K562 (cell line): ENCODE data around the gene ELOVL1. TPM values are rescaled to one million over a fixed set of nuclear protein-coding genes. Genes with fewer than 3 reads are reported as not detected.
A peak's percentile ranks its signal among the peaks of the same experiment; 100 is the strongest.

Experiments
- CBFB ChIP-seq: sonication (generic); formaldehyde crosslinking; IDR thresholded peaks from 2 replicates; pipeline ENCODE4 v1.4.0; 2020; ENCODE audit warnings: mild to moderate bottlenecking, missing genetic modification reagents
- CHD7 ChIP-seq: fragments of 200-600 bp; sonication (generic); IDR thresholded peaks from one replicate; pipeline ENCODE4 v1.6.1; 2012; ENCODE audit warnings: mild to moderate bottlenecking, low read depth, low read length, inconsistent platforms
- GABPB2 ChIP-seq: fragments of 250-450 bp; sonication (Bioruptor Pico); conservative IDR thresholded peaks from 2 replicates; pipeline ENCODE4 v1.5.1; 2021; ENCODE audit warnings: mild to moderate bottlenecking
- HDAC2 ChIP-seq: fragments of 450-650 bp; IDR thresholded peaks from 2 replicates; pipeline ENCODE4 v1.6.1; 2016; ENCODE audit warnings: mild to moderate bottlenecking
- HDAC8 ChIP-seq: fragments of 450-650 bp; IDR thresholded peaks from 2 replicates; pipeline ENCODE4 v1.6.1; 2016; ENCODE audit warnings: mild to moderate bottlenecking, missing genetic modification characterization, moderate library complexity, missing compliant biosample characterization
- HNRNPK ChIP-seq: fragments of 200-400 bp; formaldehyde crosslinking; IDR thresholded peaks from one replicate; pipeline ENCODE4 v1.6.1; 2018; ENCODE audit warnings: mild to moderate bottlenecking, low read depth, low read length; ENCODE audit not compliant: poor library complexity, severe bottlenecking
- NRF1 ChIP-seq, 2 experiments: fragments of 450-650 bp; IDR thresholded peaks in 1 of 2; conservative IDR thresholded peaks in 1 of 2; 2 replicates each; pipeline ENCODE4 v1.6.1; 2014; ENCODE audit warnings: mild to moderate bottlenecking in 2 of 2
- POLR2AphosphoS5 ChIP-seq: IDR thresholded peaks from 2 replicates; pipeline ENCODE4 v1.6.1; 2011; ENCODE audit warnings: mild to moderate bottlenecking, low read depth, low read length, moderate library complexity; ENCODE audit not compliant: control insufficient read depth, insufficient read depth
- POU5F1 ChIP-seq: fragments of 150-350 bp; IDR thresholded peaks from 2 replicates; pipeline ENCODE4 v1.6.1; 2014; ENCODE audit warnings: borderline replicate concordance, low read length, low read depth, mild to moderate bottlenecking; ENCODE audit not compliant: partially characterized antibody
- SIN3A ChIP-seq, 2 experiments: fragments of 150-350 bp in 1 of 2; IDR thresholded peaks; 2 replicates each; pipeline ENCODE4 v1.6.1; 2011 to 2016; ENCODE audit warnings: borderline replicate concordance in 2 of 2, low read depth in 2 of 2, low read length in 2 of 2, mild to moderate bottlenecking in 2 of 2, moderate library complexity in 2 of 2; ENCODE audit not compliant: control insufficient read depth in 1 of 2
- ZBTB17 ChIP-seq: fragments of 450-650 bp; formaldehyde crosslinking; IDR thresholded peaks from 2 replicates; pipeline ENCODE4 v1.4.0; 2020; ENCODE audit warnings: mild to moderate bottlenecking
- polyA plus RNA-seq, 8 experiments: library from polyadenylated mRNA; depleted of rRNA in 4 of 8; stranded (reverse) in 5 of 8; unstranded in 3 of 8; fragments of >200 nt; fragmentation: Nextera tagmentation in 2 of 8; fragmentation: Illumina TruSeq in 1 of 8; extraction: Ambion mirVana in 2 of 8; extraction: Trizol in 1 of 8; gene quantifications; 2 replicates each; pipeline versions ENCODE4 v1.2.1 to v1.2.3, GENCODE V29; 2011 to 2014; ENCODE audit warnings: inconsistent platforms in 1 of 8, missing spikeins in 1 of 8
- total RNA-seq, 7 experiments: library from RNA; depleted of rRNA in 6 of 7; stranded (reverse); fragments of >200 nt in 6 of 7; fragmentation: Illumina TruSeq in 2 of 7; extraction: Trizol in 2 of 7; gene quantifications; 2 replicates each; pipeline versions ENCODE4 v1.2.1 to v1.2.3, GENCODE V29; 2011 to 2021; ENCODE audit warnings: low replicate concordance in 1 of 7
- TF ChIP-seq, protein P1 (sequence below): sonication (generic); formaldehyde crosslinking; IDR thresholded peaks from 2 replicates; pipeline ENCODE4 v1.8.1; 2023; ENCODE audit warnings: mild to moderate bottlenecking, missing genetic modification reagents, moderate library complexity

Gene ELOVL1
- total and polyA plus RNA-seq, 9 of the 15 experiments (the other 6 are each of a cell fraction or from before 2014, with no cell fraction given), result 51.0 to 157 (median 70.3) TPM

DNA sequence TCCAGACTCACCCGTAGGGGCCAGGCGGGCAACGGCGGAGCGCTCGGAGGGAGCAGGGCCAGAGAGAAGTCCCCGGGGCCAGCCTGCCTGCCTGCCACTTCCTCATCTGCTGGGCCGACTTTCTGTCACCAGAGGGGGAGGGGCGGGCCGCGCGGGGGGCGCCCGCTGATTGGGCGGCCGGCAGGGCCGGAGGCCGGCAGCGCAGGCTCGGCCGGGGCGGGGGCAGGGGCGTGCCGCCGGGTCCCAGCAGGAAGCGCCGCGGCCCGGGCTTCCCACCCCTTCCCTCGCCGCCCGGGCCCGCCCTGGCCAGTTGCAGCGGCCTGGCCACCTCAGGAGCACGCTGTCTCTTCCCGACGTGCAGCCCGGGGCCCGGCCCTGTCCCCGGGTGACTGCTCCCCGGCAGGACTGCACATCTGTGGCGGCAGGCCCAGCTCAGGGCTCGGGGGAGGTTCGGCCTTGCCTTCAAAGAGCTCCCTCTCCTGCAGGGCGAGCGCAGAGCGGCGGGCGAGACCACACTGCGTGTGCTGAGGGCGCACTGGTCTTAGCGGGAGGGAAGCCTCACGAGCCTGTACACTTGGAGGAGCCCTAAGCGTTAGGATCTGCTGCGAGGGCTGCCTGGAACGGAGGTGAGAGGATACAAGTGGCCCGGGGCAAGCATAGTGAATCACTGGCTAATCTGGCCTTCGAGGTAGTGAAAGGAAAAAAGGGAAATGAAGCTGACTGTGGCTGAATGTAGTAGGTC, at the start of gene ELOVL1 (continued):
- TF ChIP-seq CHD7 (no peak), HDAC2 (peak; percentile 80; the same call in 1 of the 2 replicates), GABPB2 (CRISPR knock-in tag) (no peak), SIN3A (IDR thresholded peaks at IDR 0.05; ENCODE audit: borderline replicate concordance in 2 of 2, control insufficient read depth in 1 of 2, low read depth in 2 of 2, low read length in 2 of 2) (peak; percentile 71 to 89; a peak in 2 of 4 replicates), CBFB (CRISPR knock-in tag) (peak; percentile 75; the same call in 1 of the 2 replicates), HNRNPK (no peak), HDAC8 (tag) (no peak), POLR2AphosphoS5 (peak; percentile 84; the same call in 1 of the 2 replicates), NRF1 (conservative IDR thresholded peaks at IDR 0.05 in 1 of 2, IDR thresholded peaks at IDR 0.05 in 1 of 2) (peak; percentile 77 to 82), POU5F1 (no peak), ZBTB17 (CRISPR knock-in tag) (peak; percentile 84)
- TF ChIP-seq, protein P1, sequence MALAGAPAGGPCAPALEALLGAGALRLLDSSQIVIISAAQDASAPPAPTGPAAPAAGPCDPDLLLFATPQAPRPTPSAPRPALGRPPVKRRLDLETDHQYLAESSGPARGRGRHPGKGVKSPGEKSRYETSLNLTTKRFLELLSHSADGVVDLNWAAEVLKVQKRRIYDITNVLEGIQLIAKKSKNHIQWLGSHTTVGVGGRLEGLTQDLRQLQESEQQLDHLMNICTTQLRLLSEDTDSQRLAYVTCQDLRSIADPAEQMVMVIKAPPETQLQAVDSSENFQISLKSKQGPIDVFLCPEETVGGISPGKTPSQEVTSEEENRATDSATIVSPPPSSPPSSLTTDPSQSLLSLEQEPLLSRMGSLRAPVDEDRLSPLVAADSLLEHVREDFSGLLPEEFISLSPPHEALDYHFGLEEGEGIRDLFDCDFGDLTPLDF (CRISPR knock-in tag), result no peak; the same call in 1 of the 2 replicates
